Mononuclear cell (primary cell): Measurements from ENCODE around the gene ITSN2. TPM values are rescaled to one million over a fixed set of nuclear protein-coding genes. Genes with fewer than 3 reads are reported as not detected.

ENCODE experiments used
- total RNA-seq: library from RNA; depleted of rRNA; stranded (reverse); fragments of >200 nt; gene quantifications from one replicate; pipeline ENCODE4 v1.2.3, GENCODE V29; 2012

ITSN2 gene
- total RNA-seq, 1 donor = 102 TPM

Other genes starting within 250 kb of the ITSN2 start
- not detected for gene PFN4, start 237.2 kb downstream of the ITSN2 start, total RNA-seq
- 26.2 TPM for gene FAM228B, start 237.1 kb downstream of the ITSN2 start, total RNA-seq
- 0.10 TPM for gene FAM228A, start 185.5 kb downstream of the ITSN2 start, total RNA-seq
- 53.2 TPM for gene NCOA1, start 130.7 kb upstream of the ITSN2 start, total RNA-seq